Transverse colon (tissue), 3 donors: ENCODE data around the gene UNK.

Source experiments
- CTCF ChIP-seq, 5 experiments: fragments of 200-600 bp in 3 of 5; fragments of 450-650 bp in 2 of 5; sonication (generic) in 3 of 5; IDR thresholded peaks; 1 replicate in 2 of 5; 2 replicates in 3 of 5; pipeline ENCODE4 v1.5.1; 2016 to 2017; ENCODE audit warnings: antibody characterized with exemption in 5 of 5, inconsistent platforms in 3 of 5, mild to moderate bottlenecking in 2 of 5, moderate library complexity in 1 of 5
- EP300 ChIP-seq: sonication (generic); formaldehyde crosslinking; IDR thresholded peaks from one replicate; pipeline ENCODE4 v1.6.1; 2017; ENCODE audit warnings: antibody characterized with exemption, low read depth

DNA sequence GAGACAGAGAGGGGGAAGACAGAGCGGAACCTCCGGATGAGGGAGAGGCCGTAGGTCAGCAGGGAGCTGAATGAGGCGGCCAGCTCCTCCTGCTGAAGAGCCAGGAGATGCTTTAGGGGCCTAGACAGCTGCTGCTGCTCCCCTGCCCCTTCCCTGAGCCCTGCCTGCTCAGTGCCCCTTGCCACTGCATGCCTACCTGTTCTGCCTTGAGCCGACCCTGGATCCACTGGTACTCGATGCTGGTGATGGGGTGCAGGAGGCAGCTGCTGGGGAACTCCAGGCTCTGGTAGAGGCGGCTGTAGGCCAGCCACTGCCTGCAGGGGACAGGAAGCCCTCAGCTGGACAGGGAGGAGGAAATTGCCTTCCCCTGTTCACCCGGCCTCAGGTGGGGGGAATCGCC, 52.0 kb downstream of the UNK start:
- TF ChIP-seq EP300 = no peak
- no peak for TF ChIP-seq CTCF (IDR thresholded peaks at IDR 0.05)
